IMR-90 (cell line): Measurements from ENCODE around the gene RNF19B.

Experiments
- MAFK ChIP-seq: IDR thresholded peaks from 2 replicates; pipeline ENCODE4 v1.6.1; 2012; ENCODE audit warnings: low read depth, low read length, improper control_type of control experiment
- POLR2A ChIP-seq: IDR thresholded peaks from 2 replicates; pipeline ENCODE4 v1.6.1; 2012; ENCODE audit warnings: mild to moderate bottlenecking, low read depth, low read length
- SMC3 ChIP-seq: fragments of 150-350 bp; IDR thresholded peaks from 2 replicates; pipeline ENCODE4 v1.6.1; 2016; ENCODE audit warnings: low read depth, mild to moderate bottlenecking, antibody characterized with exemption, low read length, moderate library complexity
- TF ChIP-seq, protein P1 (sequence below): conservative IDR thresholded peaks from 2 replicates; pipeline ENCODE4 v1.5.1; 2012; ENCODE audit warnings: mild to moderate bottlenecking, low read depth, low read length, improper control_type of control experiment
- TF ChIP-seq, protein P2 (sequence below): fragments of 150-350 bp; IDR thresholded peaks from 2 replicates; pipeline ENCODE4 v1.6.1; 2016; ENCODE audit warnings: low read depth, mild to moderate bottlenecking, low read length, moderate library complexity, borderline replicate concordance

DNA sequence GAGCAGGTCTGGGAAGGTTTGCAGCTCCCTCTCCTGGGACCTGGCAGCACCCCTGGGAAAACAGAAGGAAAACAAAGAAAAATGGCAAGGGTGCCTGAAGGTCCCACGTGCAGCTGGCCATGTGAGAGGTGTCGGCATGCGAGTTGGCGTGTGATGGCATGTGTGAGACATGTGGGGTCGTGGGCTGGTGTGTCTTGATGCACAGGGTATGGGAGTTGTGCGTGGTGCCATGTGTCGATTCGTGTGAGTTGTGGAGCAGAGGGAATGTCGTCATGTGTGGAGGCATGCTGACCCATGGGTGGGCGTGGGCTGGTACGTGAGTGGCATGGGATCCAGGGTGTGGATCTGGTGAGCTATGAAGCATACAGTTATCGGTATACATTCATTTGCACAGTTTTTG, 77.0 kb downstream of the RNF19B start:
- TF ChIP-seq, protein P1, sequence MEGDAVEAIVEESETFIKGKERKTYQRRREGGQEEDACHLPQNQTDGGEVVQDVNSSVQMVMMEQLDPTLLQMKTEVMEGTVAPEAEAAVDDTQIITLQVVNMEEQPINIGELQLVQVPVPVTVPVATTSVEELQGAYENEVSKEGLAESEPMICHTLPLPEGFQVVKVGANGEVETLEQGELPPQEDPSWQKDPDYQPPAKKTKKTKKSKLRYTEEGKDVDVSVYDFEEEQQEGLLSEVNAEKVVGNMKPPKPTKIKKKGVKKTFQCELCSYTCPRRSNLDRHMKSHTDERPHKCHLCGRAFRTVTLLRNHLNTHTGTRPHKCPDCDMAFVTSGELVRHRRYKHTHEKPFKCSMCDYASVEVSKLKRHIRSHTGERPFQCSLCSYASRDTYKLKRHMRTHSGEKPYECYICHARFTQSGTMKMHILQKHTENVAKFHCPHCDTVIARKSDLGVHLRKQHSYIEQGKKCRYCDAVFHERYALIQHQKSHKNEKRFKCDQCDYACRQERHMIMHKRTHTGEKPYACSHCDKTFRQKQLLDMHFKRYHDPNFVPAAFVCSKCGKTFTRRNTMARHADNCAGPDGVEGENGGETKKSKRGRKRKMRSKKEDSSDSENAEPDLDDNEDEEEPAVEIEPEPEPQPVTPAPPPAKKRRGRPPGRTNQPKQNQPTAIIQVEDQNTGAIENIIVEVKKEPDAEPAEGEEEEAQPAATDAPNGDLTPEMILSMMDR, result no peak
- TF ChIP-seq SMC3, result no peak
- TF ChIP-seq, protein P2, sequence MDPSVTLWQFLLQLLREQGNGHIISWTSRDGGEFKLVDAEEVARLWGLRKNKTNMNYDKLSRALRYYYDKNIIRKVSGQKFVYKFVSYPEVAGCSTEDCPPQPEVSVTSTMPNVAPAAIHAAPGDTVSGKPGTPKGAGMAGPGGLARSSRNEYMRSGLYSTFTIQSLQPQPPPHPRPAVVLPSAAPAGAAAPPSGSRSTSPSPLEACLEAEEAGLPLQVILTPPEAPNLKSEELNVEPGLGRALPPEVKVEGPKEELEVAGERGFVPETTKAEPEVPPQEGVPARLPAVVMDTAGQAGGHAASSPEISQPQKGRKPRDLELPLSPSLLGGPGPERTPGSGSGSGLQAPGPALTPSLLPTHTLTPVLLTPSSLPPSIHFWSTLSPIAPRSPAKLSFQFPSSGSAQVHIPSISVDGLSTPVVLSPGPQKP, result no peak
- TF ChIP-seq POLR2A, result no peak
- TF ChIP-seq MAFK, result no peak
